Measurements from ENCODE around the gene DOC2B. TPM values are rescaled to one million over a fixed set of nuclear protein-coding genes. Genes with fewer than 3 reads are reported as not detected.
"Not testable (repeated sequence)": the region's sequence is repeated elsewhere in the genome, so short reads cannot be mapped to it uniquely, and the experiment has no call there.

The DOC2B gene
- total RNA-seq, 1 donor from 2014 or later = 0.26 TPM

- TF ChIP-seq CTCF (IDR thresholded peaks at IDR 0.05; ENCODE audit: insufficient read depth, low read length, severe bottlenecking) = no peak
- no peak overlapping the region for H3K4me3 ChIP-seq (ENCODE audit: low read depth, low read length)
- FAIRE-seq (no peak), DNase-seq (ENCODE audit: low read depth) (no peak)
- no peaks in the 10 kb centered on the region for H3K36me3 ChIP-seq (ENCODE audit: control insufficient read depth, insufficient read depth, low read length)
- no peaks in the 10 kb centered on the region for H3K27me3 ChIP-seq (ENCODE audit: control insufficient read depth, insufficient read depth, low read length)
Observed at GRCh38 chr17:213286-214105, 32.0 kb upstream of the DOC2B start.

GRCh38 chr17:210402-210801 is 29.0 kb upstream of the DOC2B start:
- DNase-seq (ENCODE audit: low read depth) (no peak), FAIRE-seq (peak; percentile 76)
- Histone ChIP-seq H3K36me3 (ENCODE audit: control insufficient read depth, insufficient read depth, low read length) (no peaks in the 10 kb centered on the region), H3K27me3 (ENCODE audit: control insufficient read depth, insufficient read depth, low read length) (no peaks in the 10 kb centered on the region), H3K4me3 (ENCODE audit: low read depth, low read length) (no peak overlapping the region)
- no peak for TF ChIP-seq CTCF (IDR thresholded peaks at IDR 0.05; ENCODE audit: insufficient read depth, low read length, severe bottlenecking)

- FAIRE-seq (no peak), DNase-seq (ENCODE audit: low read depth) (no peak)
- Histone ChIP-seq H3K4me3 (ENCODE audit: low read depth, low read length) (no peak overlapping the region), H3K36me3 (ENCODE audit: control insufficient read depth, insufficient read depth, low read length) (no peaks in the 10 kb centered on the region), H3K27me3 (ENCODE audit: control insufficient read depth, insufficient read depth, low read length) (no peaks in the 10 kb centered on the region)
- no peak for TF ChIP-seq CTCF (IDR thresholded peaks at IDR 0.05; ENCODE audit: insufficient read depth, low read length, severe bottlenecking)
Observed at GRCh38 chr17:208429-208828, 27.0 kb upstream of the DOC2B start.

- Histone ChIP-seq H3K4me3 (ENCODE audit: low read depth, low read length) (no peak overlapping the region), H3K27me3 (ENCODE audit: control insufficient read depth, insufficient read depth, low read length) (no peaks in the 10 kb centered on the region), H3K36me3 (ENCODE audit: control insufficient read depth, insufficient read depth, low read length) (no peaks in the 10 kb centered on the region)
- no peak for TF ChIP-seq CTCF (IDR thresholded peaks at IDR 0.05; ENCODE audit: insufficient read depth, low read length, severe bottlenecking)
- FAIRE-seq (no peak), DNase-seq (ENCODE audit: low read depth) (no peak)
Observed at GRCh38 chr17:207775-208174, 26.3 kb upstream of the DOC2B start.

- no peak for TF ChIP-seq CTCF (IDR thresholded peaks at IDR 0.05; ENCODE audit: insufficient read depth, low read length, severe bottlenecking)
- no peak overlapping the region for H3K4me3 ChIP-seq (ENCODE audit: low read depth, low read length)
- H3K36me3 ChIP-seq (ENCODE audit: control insufficient read depth, insufficient read depth, low read length) = no peaks in the 10 kb centered on the region
- DNase-seq (ENCODE audit: low read depth) = no peak
- H3K27me3 ChIP-seq (ENCODE audit: control insufficient read depth, insufficient read depth, low read length) = no peaks in the 10 kb centered on the region
- no peak for FAIRE-seq
Observed at GRCh38 chr17:206941-207560, 25.6 kb upstream of the DOC2B start.

- FAIRE-seq = peak; percentile 94
- H3K4me3 ChIP-seq (ENCODE audit: low read depth, low read length); H3K27me3 ChIP-seq (ENCODE audit: control insufficient read depth, insufficient read depth, low read length); H3K36me3 ChIP-seq (ENCODE audit: control insufficient read depth, insufficient read depth, low read length); DNase-seq (ENCODE audit: low read depth): not testable (repeated sequence)
Observed at GRCh38 chr17:206484-206883, 25.0 kb upstream of the DOC2B start.
